ENCODE results near the gene MYT1.
"Not testable (repeated sequence)": the region's sequence is repeated elsewhere in the genome, so short reads cannot be mapped to it uniquely, and the experiment has no call there.

MYT1 gene

DNA sequence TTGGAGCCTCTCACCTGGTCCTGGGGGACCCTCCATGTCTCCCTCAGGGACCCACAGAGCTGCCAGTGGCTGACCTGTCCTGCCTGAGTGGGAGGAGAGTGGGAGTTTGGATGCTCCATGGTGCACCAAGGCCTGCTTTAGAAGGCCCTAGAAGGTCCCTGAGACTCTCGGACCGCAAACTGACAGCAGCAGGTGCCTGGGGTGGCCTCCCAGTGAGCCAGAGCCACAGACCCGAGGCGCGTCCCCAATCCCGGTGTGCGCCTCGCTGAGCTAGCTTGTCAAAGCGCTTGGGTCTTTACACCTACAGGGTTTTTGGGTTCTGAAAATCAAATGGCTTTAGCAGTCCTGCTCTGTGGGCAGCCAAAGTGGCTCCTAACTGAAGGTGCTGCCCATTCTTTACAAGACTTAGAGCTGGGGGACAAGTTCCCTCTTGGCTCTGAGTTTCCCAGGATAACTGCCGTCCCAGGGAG lies 4.9 kb downstream of the MYT1 start:
- no peak for DNase-seq (ENCODE audit: low read depth)

DNA sequence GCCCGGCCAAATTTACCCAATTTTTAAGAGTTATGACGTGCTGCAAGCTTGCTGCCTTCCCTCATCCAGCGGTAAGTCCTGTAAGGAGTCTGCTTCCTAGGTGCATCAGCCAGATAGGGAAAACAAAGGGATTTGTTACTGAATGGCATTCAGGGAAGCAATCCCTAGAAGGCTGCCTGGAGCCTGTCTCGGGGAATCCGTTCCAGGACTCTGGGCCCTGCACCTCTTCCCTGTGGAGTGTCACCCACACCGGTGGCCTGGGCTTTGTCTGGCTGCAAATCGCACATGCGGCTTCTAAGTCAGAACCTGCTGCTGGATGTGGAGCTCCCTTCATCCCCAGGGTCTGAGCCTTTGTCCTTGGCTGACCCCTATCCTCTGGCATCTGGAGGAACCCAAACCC lies 7.0 kb downstream of the MYT1 start:
- no peak for DNase-seq (ENCODE audit: low read depth)

DNA sequence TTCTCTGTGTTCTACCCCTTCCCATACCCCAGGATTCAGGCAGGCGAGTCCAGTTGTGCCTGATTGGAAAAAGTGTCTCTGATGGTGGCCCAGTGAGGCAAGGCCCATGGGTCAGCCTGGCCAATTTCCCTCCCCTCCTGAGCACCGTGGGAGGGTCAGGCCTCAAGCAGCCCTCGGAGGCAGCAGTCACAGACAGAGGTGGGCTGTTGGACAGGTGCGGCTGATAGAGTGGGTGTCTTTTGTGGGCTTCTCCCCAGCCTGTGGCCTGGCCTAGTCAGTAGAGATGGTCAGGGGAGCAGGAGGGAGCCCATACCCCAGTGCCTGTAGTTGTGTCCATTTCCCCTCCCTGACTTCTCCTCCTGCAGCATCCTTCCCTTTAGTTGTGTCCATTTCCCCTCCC lies 8.9 kb downstream of the MYT1 start:
- DNase-seq (ENCODE audit: low read depth): no peak

DNA sequence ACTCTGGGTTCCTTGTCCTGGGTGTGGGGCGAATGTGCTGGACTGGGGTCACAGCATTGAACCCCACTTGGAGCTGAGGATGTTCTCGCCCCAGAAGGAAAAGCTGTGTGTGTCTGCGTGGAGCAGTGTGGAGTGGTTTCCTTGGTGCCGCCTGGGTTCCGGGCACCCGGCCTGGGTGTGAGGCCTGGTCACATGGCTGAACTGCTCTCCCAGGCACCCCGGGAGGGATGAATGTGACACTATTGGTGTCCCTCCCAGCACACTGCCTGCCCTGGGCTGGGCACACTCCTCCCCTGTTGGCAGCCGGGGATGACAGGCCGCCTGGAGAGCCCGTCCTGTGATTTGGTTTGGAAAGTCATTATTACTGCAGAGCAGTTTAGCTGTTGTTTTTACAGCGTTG lies 12.3 kb downstream of the MYT1 start:
- DNase-seq (ENCODE audit: low read depth): no peak

DNA sequence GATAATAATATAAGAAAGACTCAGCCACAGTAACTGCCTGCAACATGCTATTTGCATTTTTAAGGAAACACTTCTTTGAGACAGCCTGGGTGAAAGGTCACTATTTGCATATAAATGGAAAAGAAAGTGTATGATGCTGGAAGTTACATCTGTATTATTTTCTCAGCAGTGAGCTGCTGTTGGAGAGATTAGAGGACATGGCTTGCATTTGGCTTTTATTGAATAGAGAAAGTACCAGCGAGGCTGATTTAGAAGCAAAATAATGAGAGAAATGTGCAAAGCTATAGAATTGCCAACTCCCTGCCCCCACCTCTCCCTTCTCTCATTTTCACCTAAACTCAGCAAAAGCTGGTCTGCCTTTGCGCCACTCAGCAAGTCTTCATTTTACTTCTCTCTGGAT lies 12.7 kb downstream of the MYT1 start:
- no peak for DNase-seq (ENCODE audit: low read depth)

DNA sequence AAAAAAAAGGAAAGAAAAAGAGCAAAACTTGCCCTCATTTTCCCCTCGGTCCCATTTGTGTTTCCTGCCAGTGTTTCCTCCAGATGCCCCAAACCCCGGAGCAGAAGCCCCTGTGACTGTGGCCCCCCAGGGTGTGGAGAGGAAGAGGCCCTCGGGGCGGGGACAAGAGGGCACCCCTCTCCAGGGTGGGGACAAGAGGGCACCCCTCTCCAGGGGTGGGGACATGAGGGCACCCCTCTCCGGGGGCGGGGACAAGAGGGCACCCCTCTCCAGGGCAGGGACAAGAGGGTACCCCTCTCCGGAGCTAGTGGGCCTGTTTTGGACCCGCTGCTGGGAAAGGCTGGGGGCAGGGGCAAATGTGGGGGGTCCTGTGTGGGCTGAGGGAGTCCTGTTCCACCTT lies 13.1 kb downstream of the MYT1 start:
- DNase-seq (ENCODE audit: low read depth): no peak

DNA sequence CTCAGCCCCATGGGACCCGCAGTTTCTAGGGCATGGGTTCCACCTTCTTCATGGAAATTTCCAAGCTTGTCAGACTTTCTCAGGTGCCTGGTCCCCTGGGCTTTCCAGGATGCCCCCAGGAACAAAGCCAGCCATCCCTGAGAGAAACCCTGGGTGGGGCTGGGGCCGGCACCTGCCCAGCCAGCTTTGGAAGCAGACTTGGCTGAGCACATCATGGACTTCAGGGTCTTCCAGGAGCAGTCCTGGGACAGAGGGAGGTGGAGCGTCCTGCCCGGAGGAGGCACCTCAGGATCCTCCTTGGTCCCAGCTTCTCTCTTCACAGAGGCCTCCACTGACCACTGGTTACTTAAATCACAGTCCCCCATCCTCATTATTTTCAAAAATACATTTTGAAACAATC lies 13.5 kb downstream of the MYT1 start:
- DNase-seq (ENCODE audit: low read depth): no peak

DNA sequence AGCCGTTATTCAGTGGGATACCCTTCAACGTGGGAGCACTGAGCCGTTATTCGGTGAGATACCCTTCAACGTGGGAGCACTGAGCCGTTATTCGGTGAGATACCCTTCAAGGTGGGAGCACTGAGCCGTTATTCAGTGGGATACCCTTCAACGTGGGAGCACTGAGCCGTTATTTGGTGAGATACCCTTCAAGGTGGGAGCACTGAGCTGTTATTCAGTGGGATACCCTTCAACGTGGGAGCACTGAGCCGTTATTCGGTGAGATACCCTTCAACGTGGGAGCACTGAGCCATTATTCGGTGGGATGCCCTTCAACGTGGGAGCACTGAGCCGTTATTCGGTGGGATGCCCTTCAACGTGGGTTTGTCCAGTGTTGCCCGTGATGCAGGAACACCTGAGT lies 14.7 kb downstream of the MYT1 start:
- not testable (repeated sequence) for DNase-seq (ENCODE audit: low read depth)

DNA sequence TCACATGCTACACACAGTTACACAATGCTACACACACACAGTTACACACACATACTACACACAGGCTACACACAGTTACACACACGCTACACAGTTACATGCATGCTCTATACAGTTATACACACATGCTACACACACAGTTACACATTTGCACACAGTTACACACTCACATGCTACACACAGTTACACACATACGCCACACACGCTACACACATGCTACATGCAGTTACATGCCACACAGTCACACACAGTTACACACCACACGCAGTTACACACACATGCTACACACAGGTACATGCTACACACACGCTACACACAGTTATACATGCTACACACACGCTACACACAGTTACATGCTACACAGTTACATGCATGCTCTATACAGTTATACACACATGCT lies 15.6 kb downstream of the MYT1 start:
- DNase-seq (ENCODE audit: low read depth): no peak

DNA sequence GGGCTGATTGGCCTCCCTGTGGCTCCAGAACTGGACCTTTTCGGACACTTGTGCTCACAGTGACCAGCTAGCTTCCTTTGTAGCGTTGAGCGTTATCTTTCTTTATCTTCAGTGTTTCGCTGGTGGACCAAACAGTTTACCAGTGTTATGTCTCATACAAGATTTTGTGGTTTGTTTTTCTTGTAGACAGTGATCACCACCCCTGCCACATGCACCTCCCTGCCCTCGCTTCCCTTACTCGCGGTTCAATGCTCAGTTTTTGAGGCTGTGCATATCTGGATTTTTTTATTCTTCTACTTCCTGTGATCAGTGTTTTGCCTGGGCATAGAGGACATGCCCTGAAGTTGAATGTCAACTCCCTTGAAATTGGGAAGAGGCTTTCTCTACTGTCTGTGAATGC lies 16.4 kb downstream of the MYT1 start:
- no peak for DNase-seq (ENCODE audit: low read depth)

DNA sequence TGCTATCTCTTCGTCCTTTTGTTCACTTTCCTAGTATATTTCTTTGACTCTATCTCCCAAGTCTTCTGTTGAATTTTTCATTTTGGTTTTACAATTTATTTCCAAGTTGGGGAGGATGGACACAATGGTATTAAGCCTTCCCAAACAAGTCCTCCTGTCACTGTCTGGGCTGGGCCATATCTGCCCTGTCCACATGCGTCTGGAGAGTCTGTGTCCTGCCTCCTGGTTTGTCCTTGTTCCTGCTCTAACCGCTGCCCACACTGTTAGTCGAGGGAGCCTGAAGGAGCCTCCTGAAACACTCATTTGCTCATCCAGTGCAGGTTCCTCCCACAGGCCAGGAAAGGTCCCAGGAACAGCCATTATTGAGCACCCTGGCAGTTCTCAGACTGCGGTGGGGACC lies 17.1 kb downstream of the MYT1 start:
- DNase-seq (ENCODE audit: low read depth): no peak

DNA sequence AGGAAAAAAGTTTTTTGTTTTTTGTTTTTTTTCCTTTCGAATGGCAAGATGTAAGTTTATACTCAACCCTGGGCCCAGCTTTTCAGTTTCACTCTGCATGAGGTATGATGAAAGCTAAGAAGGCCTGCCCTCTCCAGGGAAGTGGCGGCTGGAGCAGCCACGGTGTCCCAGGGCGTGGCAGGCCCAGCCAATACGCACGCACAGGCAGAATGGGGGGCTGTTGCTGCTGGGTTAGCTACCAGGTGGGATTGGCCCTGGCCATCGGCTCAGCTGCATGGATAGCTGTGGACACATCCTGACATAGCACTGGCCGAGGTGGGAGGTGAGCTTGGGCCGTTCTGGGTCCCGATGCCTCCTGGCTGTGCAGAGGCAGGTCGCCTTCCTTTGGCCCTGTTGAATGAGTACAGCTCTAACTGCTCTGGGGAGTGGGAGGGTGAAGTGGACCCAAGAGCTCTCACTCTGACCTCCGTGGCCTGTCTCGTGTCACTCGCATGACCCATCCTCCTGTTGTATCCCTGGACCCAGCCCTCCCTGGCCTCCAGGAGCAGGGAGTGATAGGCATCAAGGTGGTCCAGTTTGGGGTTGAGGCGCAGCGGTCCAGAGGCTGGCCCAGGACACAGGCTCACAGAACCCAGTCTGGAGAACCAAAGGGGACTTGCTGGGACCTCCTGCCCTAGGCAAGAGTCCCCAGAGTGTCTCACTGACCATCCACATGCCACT lies 18.1 kb downstream of the MYT1 start:
- no peak for DNase-seq (ENCODE audit: low read depth)

DNA sequence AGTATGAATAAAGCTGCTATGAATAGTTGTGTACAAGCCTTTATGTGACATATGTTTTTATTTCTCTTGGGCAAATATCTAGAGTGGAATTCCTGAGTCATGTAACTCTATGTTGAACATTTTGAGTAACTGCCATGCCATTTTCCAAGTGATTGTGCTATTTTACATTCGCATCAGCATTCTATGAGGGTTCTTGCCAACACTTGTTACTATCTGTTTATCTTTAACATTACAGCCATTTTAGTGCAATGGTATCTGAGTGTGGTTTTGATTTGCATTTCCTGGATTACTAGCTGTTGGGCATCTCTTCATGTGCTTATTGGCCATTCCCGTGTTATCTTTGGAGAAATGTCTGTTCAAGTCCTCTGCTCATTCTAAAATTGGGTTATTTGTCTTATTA lies 19.1 kb downstream of the MYT1 start:
- DNase-seq (ENCODE audit: low read depth): no peak

DNA sequence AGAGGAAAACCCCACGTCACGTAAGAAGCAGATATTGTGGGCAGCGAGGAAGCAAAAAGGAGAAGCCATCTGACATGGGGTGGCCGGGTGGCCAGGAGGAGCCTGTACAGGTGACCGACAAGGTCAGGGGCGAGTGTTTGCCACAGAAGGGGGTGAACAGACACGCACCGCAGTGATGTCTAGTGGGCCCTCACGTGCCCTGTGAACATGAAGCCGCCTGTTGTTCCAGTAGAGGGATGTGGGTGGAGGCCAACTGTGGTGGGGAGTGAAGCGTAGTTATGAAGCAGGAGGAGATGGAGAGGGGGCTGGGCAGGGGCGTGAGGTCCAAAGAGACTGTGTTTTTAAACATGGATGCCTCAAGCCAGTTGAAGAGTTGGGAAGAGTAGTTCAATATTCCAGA lies 20.5 kb downstream of the MYT1 start:
- no peak for DNase-seq (ENCODE audit: low read depth)

DNA sequence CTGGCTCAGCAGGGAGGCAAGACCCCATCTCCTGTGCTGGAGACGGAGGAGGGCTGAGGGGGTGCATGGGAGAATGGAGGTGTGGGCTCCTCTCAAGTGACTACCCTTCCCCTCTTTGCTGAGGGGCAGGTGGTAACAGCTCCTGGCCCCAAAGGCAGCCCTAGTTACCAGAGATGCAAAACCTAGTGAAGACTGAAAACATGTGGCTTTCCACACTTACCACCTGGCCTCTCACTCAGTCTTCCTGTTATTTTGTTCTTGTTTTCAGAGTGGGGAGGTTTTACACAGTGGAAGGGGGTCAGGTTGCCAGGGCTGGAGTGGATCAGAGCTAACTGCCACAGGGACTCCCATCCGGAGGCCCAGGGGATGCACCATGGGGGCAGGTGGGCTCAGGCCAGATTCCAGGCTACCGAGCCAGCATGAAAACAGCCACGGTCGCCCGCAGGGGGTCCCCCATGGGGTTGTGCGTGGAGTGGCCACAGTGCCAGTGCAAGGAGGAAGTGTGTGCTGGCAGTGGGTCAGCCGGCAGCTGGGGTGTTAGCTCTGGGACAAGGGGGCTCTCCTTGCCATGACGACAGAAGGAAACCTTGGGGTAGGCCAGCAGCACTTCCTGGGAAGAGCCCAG lies 21.1 kb downstream of the MYT1 start:
- DNase-seq (ENCODE audit: low read depth): no peak

DNA sequence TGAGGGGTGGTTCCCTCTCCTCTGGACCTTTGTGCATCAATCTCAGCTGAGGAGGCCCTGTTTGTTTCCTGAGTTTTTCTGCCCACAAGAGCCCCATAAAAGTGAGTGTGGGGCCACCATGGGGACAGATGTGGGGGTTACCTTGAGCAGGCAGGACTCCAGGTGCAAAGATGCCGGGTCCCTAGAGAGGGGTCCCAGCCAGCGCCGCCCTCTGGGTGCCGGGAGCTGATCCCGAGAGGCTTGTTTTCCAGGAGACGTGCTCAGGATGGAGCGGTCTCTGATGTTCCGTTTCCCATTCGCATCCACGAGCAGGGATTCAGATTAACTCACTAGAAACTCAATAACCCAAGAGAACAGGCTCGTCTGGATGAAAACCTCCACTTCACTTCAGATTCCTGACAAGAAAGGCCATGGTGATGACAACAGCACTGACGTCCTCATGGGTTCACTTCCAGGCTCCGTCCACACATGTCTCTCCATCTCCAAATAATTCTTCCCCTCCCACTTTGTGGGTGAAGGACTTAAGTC lies 21.9 kb downstream of the MYT1 start:
- DNase-seq (ENCODE audit: low read depth): no peak

DNA sequence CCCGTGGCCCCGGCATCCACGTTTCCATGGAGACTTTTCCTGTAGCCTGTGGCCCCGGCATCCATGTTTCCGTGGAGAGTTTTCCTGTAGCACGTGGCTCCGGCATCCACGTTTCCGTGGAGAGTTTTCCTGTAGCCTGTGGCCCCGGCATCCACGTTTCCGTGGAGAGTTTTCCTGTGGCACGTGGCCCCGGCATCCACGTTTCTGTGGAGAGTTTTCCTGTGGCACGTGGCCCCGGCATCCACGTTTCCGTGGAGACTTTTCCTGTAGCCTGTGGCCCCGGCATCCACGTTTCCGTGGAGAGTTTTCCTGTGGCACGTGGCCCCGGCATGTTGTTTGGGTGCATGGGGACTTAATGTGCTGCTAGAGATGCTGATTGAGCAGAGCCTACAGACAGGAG lies 23.0 kb downstream of the MYT1 start:
- not testable (repeated sequence) for DNase-seq (ENCODE audit: low read depth)

DNA sequence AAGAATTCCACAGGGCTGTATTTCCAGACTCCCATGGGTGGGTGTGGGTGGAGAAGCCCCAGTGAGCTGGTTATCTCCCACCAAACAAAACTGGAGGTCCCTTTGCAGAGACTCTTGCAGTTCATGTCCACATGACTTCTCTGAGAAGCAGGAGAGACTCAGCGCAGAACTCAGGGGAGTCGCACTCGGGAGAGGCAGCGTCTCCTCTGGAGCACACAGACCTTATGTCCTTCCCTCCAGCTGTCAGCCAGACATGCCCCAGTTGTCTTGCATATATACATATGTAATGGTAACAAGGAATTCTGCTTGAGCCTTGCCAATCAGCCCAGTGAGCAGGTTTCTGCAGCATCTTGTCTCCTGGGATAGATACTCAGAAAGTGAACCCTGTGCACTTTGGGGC lies 23.8 kb downstream of the MYT1 start:
- no peak for DNase-seq (ENCODE audit: low read depth)

DNA sequence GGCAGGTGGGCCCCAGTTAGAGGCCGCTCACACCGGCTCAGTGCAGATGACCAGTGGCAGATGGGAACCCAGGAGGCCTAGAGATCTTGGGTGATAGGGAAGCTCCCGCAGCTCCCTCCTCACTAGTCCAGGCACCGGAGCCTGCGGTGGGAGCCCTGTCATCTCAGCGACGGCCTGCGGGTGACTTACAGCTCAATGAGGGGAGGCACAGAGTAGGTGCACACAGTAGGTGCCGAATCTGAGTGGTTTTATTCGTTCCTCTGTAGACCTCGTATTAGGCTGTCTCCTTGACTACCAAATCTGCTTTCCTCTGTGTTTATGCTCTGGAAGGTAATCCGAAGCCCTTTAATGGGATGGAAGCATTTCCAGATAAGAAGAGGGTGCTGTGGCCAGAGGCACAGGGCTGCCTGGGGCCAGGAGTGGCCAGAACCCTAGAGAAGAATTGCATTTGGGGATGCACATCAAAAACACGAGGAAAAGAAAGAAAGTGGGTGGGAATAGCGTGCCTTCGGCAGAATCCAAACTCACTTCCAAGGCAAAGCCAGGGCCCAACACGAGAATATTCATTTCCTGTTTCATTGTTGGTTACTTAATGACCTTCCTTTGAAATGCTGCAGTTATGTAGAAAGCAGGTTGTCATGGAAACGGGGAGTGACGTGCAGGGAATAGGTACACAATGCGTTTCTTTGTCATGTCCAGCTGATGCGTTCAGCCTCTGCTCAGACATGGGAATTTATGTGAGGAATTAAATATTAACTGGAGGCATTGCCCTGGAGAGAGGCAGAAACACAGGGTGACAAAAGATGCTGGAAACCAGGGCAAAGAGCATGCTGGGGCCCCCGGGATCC lies 24.7 kb downstream of the MYT1 start:
- DNase-seq (ENCODE audit: low read depth): no peak

DNA sequence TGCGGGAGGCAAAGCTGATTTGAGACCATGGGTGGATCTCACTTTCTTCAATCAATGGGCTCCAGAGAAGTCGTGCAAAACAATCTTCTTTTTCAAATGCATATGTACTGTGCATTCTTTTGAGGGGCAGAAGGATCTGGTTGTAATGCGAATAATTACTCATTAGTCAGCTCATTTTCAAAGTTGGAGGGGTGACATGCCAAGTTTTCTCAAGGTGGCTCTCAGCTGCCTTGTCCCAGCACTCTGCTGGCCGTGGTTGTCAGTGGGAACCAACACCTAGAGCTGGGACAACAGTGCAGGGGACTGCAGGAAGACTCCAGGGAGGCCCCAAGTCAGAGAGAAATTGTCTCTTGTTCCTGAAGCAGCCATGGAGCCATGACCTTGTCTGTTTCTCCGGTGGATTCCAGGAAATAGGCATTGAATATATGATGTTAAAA lies 25.3 kb downstream of the MYT1 start:
- no peak for DNase-seq (ENCODE audit: low read depth)

DNA sequence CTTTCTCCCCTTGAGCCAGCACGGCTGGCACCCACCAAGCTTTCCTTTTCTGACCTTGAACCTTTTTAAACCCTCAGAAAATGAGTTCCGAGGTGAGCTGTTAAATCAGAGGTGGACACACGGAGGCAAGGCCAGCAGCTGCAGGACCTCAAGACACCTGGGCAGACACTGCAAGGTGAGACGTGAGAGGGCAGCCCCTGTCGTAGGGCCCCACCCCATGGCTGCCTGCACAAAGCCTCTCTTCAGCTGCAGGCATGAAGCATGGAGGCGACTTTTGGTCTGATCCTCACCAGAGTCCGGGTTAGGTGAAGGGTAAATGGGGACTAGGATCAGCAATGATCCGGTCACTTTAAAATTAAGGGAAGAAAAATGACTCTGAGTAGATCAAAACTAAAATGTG lies 25.7 kb downstream of the MYT1 start:
- DNase-seq (ENCODE audit: low read depth): no peak

DNA sequence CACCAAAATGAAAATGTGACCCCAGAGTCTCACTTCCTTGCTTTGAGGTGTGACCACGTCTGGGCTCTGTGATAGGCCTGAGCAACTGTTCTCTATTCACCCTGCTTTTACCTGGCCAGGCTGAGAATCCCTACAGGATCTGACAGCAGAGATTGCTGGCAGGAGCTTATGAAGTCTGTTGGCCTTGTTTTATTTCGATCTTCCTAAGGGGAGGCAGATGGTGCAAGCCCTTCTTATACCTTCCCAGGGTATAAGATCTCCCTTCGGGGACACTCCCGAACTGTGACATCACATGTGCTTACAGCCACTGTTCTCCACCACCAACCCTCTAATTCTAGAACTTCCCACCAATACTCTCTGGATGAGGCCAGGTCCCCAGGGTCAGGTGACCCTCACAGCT lies 26.8 kb downstream of the MYT1 start:
- no peak for DNase-seq (ENCODE audit: low read depth)

DNA sequence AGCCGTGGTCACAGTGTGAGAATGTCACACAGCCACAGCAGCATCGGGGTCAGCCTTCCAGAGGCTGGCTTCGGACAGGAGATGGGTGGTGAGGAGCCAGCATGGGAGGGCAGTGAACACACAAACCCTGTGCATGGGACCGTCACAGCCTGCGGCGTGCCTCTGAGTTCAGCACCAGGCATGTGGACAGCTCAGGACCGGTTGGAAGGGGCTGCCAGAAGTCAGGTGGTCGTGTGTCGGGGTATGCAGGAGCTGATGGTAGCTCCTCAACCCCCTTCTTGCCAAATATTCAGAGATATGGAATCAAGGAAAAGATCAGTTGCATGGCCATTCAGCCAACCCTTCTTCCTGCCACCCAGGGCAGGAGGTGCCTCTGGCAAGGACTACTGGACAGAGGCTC lies 28.2 kb downstream of the MYT1 start:
- no peak for DNase-seq (ENCODE audit: low read depth)

All from activated T-cell treated with anti-CD3 and anti-CD28 coated beads for 24 hours (primary cell).